ENCODE data around the gene SPRYD3.
"Not testable (repeated sequence)": the region's sequence is repeated elsewhere in the genome, so short reads cannot be mapped to it uniquely, and the experiment has no call there.

The SPRYD3 gene

GRCh38 chr12:53049571-53050318 is 29.4 kb downstream of the SPRYD3 start, which contains the start of gene TNS2:
Gene TNS2 (plus strand): TSS chr12:53050065. CDS start chr12:53050186, 121 bp downstream.
- no peak for DNase-seq

- no peak for DNase-seq
These were observed 30.3 kb downstream of the SPRYD3 start for GRCh38 chr12:53048780-53049401.

- peak; percentile 25 for DNase-seq
These were observed 31.0 kb downstream of the SPRYD3 start for GRCh38 chr12:53048033-53048779.

- peak; percentile 16 for DNase-seq
These were observed 31.8 kb downstream of the SPRYD3 start for GRCh38 chr12:53047221-53048032.

GRCh38 chr12:53046655-53047220 is 32.5 kb downstream of the SPRYD3 start:
- no peak for DNase-seq

GRCh38 chr12:53045696-53046045 is 33.5 kb downstream of the SPRYD3 start:
- no peak for DNase-seq

GRCh38 chr12:53044896-53045695 is 34.1 kb downstream of the SPRYD3 start:
- no peak for DNase-seq

GRCh38 chr12:53044052-53044581 is 35.1 kb downstream of the SPRYD3 start:
- DNase-seq, result no peak

GRCh38 chr12:53042607-53043454 is 36.4 kb downstream of the SPRYD3 start:
- no peak for DNase-seq

- no peak for DNase-seq
These were observed 39.3 kb downstream of the SPRYD3 start for GRCh38 chr12:53039851-53040250.

GRCh38 chr12:53036802-53037201 is 42.4 kb downstream of the SPRYD3 start:
- no peak for DNase-seq

- DNase-seq, result no peak
These were observed 44.7 kb downstream of the SPRYD3 start for GRCh38 chr12:53034459-53034858.

GRCh38 chr12:53033832-53034231 is 45.4 kb downstream of the SPRYD3 start:
- not testable (repeated sequence) for DNase-seq

- DNase-seq, result no peak
These were observed 47.6 kb downstream of the SPRYD3 start for GRCh38 chr12:53031616-53032015.

GRCh38 chr12:53027014-53027413 is 52.2 kb downstream of the SPRYD3 start:
- DNase-seq, result not testable (repeated sequence)

GRCh38 chr12:53025250-53025649 is 53.9 kb downstream of the SPRYD3 start:
- no peak for DNase-seq

GRCh38 chr12:53014709-53015108 is 64.5 kb downstream of the SPRYD3 start:
- no peak for DNase-seq

All from DMS79 treated with DMSO at 0.1 percent for 48 hours (cell line).